T follicular helper cell (primary cell): ENCODE results near the gene FBRSL1.

ENCODE experiments used
- DNase-seq: peaks from one replicate; pipeline ENCODE4 v3.0.0-alpha.2; 2020; ENCODE audit warnings: low read depth

FBRSL1 gene

DNA sequence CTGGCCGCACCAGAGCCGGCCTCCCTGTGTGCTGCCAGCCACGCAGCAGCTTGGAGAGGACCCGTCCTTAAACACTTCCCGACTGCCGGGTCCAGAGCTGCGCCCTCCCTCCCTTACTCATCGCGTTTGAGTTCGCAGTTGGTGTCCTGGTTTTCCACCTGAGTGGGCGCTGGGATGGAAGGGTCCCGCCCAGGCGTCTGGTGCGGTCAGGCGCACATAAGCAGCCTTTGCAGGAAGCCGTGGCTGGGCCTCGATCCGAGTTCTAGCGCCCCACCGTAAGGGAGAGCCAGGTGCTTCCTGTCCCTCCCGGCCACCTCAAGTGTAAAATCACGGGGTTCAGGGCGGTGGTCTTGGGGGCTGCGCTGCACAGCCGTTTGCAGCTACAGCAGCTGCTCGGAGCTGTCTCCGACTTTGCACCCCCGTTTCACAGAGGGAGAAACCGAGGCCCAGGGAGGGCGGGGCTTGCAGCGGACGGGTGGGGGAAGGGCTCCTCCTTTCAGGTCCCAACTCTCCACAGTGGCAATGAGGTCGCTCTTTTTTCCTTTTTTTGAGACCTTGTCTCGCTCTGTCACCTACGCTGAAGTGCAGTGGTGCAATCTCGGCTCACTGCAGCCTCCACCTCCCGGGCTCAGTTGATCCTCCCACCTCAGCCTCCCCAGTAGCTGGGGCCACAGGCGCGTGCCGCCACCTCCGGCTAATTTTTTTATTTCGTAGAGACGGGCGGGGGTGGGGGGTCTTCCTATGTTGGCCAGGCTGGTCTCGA lies 69.1 kb downstream of the FBRSL1 start:
- DNase-seq: no peak

GRCh38 chr12:132559652-132560363 lies 69.9 kb downstream of the FBRSL1 start:
- DNase-seq: no peak

DNA sequence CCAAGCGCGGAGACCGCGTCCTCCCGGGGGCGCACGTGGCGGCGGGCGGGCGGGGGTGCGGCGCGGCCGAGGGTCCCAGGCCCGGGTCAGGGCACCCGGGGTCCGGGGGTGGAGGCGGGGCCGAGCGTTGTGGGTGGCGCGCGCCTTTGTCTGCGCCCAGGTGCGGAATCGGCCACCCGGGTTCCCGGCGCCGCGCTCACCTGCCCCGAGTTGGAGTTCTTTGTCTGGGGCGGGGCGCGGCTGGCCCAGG lies 70.3 kb downstream of the FBRSL1 start:
- DNase-seq: no peak

DNA sequence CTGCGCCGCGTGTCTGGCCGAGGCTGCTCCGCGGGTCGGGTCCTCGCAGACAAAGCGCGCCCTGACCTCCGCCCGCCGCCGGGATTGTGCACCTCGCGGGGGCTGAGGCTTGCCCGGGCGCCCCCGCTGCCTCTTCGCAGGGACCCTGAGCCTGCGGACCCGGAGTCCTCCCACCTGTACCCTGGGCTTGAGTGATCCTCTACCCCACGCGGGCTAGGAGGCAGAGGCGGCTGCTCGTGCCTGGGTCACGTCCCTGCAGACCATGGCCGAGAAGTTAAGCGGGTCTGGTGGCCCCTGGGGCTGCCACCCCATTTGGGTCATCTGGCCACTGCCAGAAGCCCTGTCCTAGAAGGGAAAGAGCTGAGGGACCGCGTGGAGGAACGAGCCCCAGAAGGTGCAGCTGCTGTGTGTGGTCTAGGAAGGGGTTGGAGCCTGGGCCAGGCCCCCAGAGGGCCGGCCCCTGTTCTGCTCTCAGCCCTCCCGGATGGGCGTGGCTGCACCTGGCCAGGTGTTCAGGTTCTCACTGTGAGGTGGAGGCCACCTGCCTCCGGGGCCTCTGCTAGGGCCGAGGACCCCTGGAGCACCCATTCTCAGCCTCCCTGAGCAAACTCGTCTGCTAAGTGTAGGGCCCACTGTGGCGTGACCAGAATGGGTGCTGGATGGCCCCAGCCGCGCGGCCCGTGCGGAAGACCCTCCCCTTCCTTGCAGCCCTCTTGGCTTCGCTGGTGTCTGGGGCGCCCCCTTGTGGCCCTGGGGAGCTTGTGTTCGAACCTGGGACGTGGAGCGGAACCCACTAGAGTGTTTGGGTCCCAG lies 70.9 kb downstream of the FBRSL1 start:
- DNase-seq: peak; percentile 54
